Left renal cortex interstitium (tissue), 4 donors: Measurements from ENCODE around the gene RPS6KA4. TPM values are rescaled to one million over a fixed set of nuclear protein-coding genes. Genes with fewer than 3 reads are reported as not detected.

ENCODE experiments used
- DNase-seq, 4 donors: peaks; one replicate each; pipeline ENCODE4 v3.0.0-alpha.2; 2013; ENCODE audit warnings: low read depth in 4 of 4, low spot score in 2 of 4, missing footprints in 1 of 4
- polyA plus RNA-seq, 4 donors: library from polyadenylated mRNA; unstranded; fragments of 120-200 nt; gene quantifications; one replicate each; pipeline ENCODE4 v1.2.1, GENCODE V29; 2013; ENCODE audit not compliant: insufficient read length in 4 of 4

Gene RPS6KA4
- polyA plus RNA-seq, 4 donors: 11.0 to 17.4 (median 15.0) TPM

DNA sequence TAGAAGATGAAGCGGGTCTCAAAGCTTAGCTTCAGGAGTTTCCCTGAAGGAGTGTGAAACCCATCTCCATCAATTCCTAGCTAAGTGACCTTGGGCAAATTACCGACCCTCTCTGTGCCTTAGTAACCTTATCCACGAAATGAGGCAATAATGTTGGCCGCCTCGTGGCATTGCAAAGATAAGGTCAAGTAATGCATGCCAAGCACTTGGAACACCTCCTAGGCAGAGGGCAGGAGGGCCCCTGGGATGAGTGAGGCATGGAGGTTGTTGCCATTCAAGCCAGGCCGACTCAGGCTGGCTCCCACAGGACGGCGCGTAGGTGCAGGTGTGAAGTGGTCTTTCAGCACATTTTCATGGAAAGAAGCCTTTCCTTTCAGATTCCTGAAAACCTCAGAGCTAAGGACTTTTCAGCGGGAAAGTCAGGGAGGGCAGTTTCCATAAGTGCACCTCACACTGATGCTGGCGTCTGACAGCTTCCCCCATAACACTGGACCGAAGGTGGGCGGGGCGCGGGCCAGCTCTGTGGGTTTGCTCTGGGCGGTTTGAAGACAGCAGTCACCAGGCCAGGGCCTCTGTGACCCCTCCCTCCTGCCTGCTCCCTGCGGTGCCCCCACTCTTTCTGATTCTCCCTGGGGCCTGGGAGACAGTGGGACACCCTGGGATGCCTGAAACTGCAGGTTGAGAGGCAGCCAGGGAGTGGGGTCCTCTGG is 25.2 kb downstream of the RPS6KA4 start:
- no peak for DNase-seq

DNA sequence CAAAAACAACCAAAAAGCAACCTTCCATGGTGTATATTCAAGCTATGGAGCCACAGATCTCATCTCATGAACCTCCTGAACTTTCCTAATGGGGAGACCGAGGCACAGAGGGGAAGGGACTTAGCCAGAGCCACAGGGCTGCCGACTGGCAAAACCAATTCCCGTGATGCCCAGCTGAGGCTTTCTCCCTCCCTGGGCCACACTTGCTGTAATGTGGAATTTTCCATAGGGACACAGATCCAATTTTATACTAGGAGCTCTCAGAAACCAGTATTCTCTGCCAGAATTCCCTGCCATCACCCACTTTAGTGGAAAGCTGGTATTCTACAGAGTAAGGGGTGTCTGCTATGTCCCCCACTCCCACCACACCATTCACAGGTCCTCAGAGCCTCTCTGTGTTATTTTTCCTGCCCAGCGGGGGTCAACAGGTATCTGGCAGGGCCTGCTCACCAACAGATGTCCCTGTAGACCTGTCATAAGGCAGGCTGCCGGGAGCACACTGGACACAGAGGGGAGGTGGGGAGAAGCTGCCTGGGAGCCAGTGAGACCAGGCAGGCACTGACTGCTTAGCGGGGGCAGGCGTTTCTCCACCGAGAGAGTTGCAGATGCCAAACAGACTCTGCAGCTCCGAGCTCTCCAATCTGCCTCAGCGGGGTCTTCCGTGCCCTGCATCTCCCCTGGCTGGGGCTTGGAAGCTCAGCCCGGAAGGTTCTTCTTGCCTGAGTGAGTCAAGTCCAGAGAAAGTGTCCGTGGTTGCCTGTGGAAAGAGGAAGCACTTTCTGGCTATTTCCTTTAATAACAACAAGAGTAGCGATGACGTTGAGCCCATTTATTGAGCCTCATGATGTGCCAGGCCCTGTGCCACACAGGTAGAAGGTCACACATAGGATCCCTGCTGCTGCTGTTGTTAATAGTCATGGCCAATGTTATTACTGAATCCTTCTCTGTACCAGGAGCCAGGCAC is 26.3 kb downstream of the RPS6KA4 start:
- no peak for DNase-seq

DNA sequence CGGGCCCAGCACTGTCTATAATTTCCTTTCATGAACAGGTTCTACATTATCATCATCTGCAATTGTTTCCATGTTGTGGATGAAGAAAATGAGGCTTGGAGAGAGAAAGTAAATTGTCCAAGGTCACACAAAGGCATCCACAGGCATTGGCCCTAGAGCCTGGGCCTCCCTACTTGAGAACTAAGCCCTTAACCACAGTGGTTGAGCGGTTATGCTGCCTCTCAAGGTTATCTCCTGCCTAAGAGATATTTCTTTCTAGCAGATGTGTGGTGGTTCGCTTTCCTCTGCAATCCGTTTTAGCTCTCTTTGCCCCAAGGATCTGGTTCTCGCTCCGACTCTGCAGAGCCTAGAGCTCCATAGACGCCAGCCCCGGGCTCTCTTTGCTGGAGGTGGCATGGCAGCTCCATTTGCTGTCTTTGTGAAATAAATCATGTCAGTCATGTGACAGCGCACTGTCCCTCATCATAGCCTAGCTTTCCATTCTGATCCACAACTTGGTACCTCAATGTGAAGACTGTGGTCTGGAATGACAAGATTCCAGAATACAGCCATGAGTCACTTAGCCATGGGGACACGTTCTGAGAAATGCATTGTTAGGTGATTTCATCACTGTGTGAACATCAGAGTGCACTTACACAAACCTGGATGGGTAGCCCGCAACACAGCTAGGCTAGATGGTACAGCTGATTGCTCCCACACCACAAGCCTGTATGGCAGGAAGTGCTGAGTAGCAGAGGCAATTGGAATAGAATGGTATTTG is 27.2 kb downstream of the RPS6KA4 start:
- no peak for DNase-seq

DNA sequence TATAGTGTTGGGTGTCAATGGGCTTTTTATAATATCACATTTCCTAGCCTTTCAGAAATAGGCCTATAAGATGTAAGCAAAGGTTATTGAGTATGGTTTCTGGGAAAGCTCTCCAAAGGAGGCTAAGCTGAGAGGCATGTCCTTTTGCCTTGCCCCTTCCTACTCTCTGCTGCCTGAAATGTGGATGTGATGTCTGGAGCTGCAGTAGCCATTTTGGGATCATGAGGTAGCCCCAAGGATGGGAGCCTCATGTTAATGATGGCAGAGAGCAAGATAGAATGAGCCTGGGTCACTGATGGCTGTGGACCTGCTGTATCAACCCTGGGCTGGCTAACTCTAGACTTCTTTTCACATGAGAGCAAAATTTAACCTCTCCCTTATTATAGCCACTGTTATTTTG is 29.0 kb downstream of the RPS6KA4 start:
- no peak for DNase-seq

DNA sequence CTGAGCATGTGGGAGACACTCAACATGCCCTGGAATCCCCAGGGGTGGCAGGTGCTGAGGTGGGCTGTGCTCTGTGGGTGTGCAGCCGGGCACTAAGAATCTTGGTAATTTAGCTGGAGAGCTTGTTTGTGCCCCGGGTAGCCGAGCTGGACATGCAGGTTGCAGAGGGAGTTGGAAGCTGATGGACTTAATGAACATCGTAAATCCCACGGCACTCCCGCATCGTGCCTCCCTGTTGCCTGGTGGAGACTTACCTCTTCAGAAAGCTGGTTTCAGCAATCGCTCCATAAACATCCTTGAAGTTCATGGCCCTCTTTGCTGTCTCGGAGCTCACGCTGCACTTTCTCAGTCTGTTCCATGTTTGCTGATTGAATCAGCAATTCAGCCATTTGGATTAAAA is 29.9 kb downstream of the RPS6KA4 start:
- DNase-seq: no peak

DNA sequence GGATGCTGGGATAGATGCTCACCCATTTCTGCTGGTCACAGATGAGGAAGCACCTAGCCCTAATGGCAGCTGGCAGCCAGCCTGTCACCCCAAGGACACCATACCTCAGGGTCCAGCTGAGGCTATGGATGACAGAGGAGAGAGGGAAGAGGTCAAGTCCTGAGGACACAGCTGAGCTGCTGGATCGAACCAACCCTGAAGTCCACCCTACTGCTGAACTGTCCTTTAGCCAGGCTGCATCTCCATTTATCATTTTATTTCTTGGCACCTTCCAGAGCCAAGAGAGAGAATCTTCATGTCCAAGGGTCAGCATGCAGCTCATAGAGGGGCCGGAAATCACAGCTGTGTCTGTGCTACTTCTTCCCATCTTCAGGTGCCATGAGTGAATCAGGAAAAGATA is 30.9 kb downstream of the RPS6KA4 start:
- no peak for DNase-seq

DNA sequence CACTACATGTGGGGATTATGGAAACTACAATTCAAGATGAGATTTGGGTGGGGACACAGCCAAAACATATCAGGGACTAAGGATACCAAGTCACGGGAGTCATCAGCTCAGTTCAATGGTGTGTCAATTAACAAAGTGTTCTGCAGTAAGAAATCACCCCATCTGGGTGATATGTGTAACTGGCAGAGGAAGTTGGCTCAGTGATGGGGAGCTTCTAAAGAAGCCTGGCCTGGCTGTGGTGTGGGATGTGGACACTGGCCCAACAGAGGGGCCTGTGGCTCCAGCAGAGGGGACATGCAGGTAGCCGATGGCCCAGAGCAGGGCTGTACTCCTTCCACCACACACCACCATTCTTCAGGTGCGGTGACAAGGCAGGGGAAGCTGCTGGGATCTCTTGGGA is 31.6 kb downstream of the RPS6KA4 start:
- no peak for DNase-seq

DNA sequence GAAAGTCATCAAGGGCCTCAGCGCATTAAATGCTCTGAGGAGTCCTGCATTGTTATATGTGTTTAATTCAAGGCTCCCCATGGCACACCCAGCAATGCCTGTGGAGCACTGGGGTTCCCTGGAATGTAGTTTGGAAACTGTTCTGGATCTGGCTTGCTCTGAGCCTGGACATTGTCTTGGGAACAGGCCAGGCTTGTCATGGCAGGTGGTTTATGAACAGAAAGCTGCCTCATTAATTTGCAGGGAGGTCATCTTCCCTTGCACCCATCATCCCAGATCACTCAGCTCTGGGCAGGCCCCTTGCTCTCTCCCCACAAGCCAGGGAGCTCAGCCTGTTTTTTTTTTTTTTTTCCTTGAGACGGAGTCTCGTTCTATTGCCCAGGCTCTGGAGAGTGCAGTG is 32.9 kb downstream of the RPS6KA4 start:
- DNase-seq: no peak

DNA sequence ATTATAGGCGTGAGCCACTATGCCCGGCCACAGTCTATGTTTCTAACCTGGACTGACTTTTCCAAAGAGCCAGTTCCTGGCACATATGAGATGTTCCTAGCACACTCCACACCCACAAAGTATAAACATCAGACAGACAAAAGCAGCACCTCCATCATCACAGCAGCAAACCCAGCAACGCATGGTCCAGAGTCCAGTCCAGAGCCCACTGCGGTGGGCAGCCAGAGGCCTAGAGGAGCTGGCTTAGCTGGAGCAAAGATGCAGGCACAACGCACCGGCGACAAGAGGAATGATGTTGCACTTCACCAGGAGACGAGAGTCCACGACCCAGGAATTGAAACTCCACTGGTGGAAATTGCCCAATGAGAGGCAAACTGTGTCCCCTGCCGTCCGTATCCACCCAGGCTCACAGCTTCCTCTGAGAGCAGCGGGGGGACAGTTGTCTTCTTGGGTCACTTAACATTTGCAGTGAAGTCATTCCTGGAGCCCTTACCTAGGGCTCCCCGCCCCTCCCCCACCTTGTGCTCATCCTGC is 36.6 kb downstream of the RPS6KA4 start:
- no peak for DNase-seq

DNA sequence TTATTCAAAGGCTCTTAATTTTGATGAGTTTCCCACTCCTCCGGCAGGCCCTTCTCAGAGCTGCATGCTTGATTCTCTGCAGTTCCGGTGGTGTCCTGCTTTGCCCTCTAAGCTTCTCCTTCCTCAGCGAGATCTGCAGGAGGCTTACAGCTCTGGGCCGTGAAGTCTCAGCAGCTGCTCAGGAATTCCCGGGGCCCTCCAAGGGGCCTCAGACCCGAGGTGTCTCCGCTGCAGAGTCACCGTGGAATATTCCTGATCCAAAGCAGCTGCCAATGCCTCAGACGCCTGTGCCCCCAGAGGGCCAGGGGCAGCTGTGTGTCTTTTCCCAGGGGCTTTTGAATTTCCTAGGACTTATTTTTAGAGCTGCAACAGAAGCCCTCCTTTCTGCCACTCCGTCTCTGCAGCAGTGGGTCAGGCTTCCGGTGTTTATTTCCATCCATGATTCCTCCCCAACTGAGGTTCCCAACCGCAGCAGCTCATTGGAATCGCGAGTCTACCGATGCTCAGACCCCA is 37.2 kb downstream of the RPS6KA4 start:
- DNase-seq: no peak

DNA sequence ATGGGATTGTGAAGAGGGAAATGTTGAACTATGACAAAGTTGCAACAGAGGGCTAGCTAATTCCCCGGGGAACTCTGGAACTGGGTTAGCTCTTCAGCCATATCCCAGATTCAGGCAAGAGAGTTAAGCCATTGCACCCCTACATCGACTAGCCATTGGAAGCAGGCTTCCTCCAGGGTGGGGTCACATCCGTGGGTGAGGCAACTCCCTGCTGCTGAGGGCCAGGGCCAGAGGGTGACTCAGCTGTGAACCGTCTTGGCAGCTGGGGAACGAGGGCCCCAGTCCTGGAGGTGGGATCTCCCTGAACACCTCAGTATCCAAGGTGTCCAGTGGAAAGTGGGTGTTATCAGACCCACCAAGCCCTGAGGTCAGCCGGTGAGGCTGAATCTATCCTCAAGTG is 41.1 kb downstream of the RPS6KA4 start:
- no peak for DNase-seq

DNA sequence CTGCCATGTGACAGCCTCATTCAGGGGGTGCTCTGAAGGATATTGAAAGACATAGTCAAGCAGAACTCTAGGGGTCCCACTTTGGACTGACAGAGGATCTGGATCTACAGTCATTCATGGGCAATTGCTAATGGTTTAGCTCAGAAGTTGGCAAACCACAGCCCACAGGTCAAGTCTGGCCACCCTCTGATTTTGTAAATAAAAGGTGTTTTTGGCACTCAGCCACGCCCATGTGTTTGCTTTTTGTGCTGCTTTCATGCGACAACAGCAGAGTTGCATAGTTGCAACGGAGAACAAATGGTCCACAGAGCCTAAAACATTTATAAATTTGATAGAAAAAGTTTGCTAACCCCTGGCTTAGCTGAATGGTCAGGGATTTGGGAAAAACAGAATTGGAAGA is 41.7 kb downstream of the RPS6KA4 start:
- DNase-seq: no peak

DNA sequence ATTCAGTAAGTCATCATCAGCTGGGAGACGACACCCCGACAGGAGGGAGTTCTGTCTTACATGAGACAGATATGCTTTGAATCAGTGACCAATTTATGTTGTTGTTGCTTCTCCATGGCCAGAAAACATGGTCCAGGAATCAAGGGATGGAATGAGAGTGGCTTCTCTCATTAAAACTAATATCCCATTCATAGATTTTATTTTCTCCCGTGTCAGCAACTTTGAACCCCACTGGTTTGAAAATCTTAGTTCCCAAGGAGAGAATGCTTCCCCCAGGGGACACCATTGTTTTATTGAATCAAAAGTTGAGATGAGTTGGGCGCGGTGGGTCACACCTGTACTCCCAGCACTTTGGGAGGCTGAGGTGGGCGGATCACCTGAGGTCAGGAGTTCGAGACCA is 42.8 kb downstream of the RPS6KA4 start:
- DNase-seq: no peak

DNA sequence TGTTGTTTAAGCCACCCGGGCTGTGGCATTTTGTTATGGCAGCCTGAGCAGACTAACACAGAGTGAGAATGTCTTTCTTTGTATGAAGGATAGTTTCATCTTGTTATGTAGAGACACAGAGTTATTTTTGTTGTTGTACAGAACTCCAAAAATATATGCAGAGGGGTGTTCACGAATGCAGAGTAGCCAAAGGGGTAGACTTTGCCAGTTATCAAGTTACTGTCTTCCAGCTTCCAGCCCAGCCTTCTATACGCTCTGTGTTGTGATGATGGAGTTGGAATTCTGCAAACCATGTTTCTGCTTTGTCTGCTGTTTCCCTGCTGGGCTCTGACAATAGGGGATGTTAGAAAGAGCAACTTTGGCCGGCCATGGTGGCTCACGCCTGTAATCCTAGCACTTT is 44.1 kb downstream of the RPS6KA4 start:
- DNase-seq: no peak

DNA sequence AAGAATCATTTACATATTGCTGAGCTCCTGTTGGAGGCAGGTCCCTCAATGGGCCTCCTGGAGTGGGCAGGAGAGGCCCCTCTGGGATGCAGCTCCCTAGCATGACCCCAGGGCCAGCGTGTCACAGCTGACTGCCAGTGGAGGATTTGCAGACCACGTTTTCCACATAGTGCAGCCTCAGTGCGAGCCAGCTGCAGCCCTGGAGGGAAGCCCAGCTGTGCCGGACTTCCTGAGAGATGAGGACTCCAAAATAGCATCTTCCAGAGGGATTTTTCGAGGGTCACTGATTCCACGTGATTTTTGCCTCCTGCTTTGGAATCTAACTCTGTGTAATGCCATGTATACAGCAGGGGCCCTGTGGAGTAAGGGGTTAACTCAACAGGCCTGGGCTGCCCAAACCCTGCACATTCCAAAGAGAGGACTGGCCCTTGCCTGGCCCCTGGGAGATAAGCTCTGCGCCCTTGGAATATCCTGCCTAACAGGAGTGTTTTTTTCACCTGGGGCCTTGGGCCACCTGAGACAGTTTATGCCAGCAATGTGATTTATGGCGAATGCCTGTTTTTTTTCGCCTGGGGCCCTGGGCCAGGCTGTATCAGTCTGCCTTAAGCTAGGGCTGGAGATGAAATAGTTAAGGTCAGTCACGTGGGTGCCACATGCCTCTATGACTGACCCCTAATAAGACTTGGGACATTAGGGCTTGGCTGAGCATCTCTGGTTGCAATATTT is 47.4 kb downstream of the RPS6KA4 start:
- no peak for DNase-seq

DNA sequence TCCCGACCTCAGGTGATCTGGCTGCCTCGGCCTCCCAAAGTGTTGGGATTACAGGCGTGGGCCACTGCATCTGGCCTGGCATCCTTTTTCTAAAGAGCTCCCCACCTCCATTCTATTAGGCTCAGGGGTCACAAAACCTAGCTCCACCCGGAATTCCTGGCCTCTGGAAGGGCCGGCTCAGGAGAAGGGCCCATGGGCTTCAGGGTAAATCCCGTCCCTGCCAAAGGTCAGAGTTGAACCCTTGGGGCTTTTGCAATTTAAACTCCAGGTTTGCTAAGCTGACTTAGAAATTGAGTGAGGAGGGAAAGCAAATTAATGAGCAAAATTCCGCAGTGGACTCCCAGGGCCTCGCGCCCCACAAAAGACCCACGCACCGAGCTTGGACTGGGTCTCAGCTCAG is 48.3 kb downstream of the RPS6KA4 start:
- no peak for DNase-seq

DNA sequence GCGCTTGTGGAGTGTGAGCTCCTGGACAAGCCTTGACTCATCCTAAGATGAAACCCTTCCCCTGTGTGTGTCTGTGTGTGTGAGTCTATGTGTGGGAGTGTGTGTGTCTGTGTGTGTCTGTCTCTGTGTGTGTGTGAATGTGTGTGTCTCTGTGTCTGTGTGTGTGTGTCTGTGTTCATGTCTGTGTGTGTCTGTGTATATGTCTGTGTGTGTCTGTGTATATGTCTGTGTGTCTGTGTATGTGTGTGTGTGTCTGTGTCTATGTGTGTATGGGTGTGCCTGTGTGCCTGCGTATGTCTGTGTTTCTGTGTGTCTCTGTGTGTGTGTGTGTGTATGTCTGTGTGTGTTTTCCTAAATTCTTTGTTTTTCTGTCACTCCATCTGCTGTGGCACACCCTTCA is 48.7 kb downstream of the RPS6KA4 start:
- no peak for DNase-seq

DNA sequence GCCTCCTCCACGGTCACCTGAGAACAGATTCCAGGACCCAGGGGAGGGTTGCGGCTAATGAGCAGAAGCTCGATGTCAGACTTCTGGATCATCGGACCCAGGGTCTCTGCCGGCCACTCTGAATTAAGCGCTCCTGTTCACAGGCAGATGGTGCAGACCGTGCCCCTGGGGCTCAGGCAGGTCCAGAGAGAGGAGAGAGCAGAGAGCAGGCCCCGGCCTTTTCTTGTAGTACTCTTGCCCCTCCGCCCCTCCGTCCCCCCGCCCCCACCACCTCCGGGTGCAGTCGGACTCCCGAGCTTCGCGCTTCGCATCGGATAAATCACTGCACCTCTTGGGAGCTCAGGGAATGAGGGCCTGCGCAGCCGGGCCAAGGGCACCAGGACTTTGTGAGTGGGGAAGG is 50.3 kb downstream of the RPS6KA4 start:
- DNase-seq: no peak

DNA sequence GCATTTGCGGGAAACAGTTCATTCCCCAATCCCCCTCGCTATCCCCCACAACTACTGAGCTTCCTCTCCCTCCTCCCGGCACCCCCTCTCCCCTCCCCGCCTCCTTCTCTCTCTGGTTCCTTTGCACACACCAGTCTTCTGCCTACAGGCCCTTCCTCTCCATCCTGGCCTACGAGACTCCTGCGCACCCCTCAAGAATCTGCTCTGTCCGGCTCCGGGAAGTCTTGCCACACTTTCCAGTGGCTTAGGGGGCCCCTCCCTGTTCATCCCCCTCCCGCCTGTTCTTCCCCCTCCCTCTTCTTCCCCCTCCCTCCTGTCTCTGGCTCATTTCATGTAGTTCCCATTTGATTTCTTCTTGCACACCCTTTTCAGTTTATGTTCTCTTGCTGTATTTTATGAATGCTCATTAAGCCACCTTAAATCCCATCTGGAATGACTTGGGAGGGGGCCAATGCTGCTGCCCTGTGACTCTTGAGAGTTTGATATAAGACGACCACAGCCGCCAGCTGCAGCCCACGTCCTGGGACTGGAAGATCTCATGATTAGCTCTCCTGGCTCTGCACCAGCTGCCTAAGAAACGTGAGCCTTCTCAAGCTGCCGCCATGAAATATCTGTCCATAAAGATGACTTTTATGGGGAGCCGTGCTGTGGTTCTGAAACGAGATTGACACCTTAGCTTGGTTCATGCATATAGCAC is 50.9 kb downstream of the RPS6KA4 start:
- DNase-seq: no peak

DNA sequence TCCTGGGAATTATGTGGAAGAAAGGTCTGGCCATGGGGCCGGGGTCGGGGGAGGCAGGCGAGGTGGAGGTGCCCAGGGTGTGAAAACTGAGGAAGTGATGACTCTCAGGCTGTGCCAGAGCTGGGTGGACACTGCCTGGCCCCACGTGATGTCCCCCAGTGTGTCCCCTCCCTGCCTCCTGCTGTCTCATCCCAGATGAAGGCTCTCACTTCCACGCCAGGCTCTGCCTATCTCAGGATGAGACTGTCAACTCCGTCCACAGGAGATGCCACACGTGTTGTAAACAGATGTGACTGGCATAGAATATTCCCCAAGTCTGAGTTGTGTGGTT is 51.4 kb downstream of the RPS6KA4 start:
- DNase-seq: no peak
